HG02943 (cell line): ENCODE data around the gene NHERF2.
A peak's percentile ranks its signal among the peaks of the same experiment; 100 is the strongest.

ENCODE experiments used
- ATAC-seq: cut with Tn5 transposase; IDR thresholded peaks from one replicate; pipeline ENCODE4 v1.9.1; 2021; ENCODE audit warnings: mild to moderate bottlenecking, low read depth, moderate library complexity; ENCODE audit not compliant: unreplicated experiment

NHERF2 gene

GRCh38 chr16:2026461-2027023 lies at the start of gene NHERF2:
Gene NHERF2 (plus strand): TSS chr16:2026902. CDS start chr16:2027006, 104 bp downstream.
- no peak for ATAC-seq

- no peak for ATAC-seq
These were observed 49.5 kb upstream of the NHERF2 start for GRCh38 chr16:1976951-1977874.

- no peak for ATAC-seq
These were observed 48.8 kb upstream of the NHERF2 start for GRCh38 chr16:1977875-1978268.

GRCh38 chr16:1978476-1979120 lies 48.1 kb upstream of the NHERF2 start:
- no peak for ATAC-seq

GRCh38 chr16:1979271-1980029 lies 47.3 kb upstream of the NHERF2 start:
- ATAC-seq = no peak

- ATAC-seq = no peak
These were observed 46.5 kb upstream of the NHERF2 start for GRCh38 chr16:1980030-1980769.

- ATAC-seq = no peak
These were observed 46.0 kb upstream of the NHERF2 start for GRCh38 chr16:1980770-1981087.

- no peak for ATAC-seq
These were observed 45.3 kb upstream of the NHERF2 start, which contains the start of gene NOXO1 for GRCh38 chr16:1981398-1981836. Gene NOXO1 (minus strand): TSS chr16:1981469. CDS start chr16:1981179, 290 bp downstream.

- no peak for ATAC-seq
These were observed 44.7 kb upstream of the NHERF2 start for GRCh38 chr16:1982013-1982433.

- ATAC-seq = no peak
These were observed 43.6 kb upstream of the NHERF2 start for GRCh38 chr16:1982991-1983543.

- peak; percentile 61 for ATAC-seq
These were observed 43.0 kb upstream of the NHERF2 start, which contains the start of gene GFER for GRCh38 chr16:1983544-1984346. Gene GFER (plus strand): TSS chr16:1984193. CDS start chr16:1984219, 26 bp downstream.

GRCh38 chr16:1984347-1985225 lies 42.1 kb upstream of the NHERF2 start:
- no peak for ATAC-seq

GRCh38 chr16:1985466-1986150 lies 41.1 kb upstream of the NHERF2 start:
- no peak for ATAC-seq

- no peak for ATAC-seq
These were observed 39.5 kb upstream of the NHERF2 start for GRCh38 chr16:1987198-1987597.

GRCh38 chr16:1989209-1990100 lies 37.2 kb upstream of the NHERF2 start, which contains the start of gene SYNGR3:
Gene SYNGR3 (plus strand): TSS chr16:1989970. CDS start chr16:1990103, 133 bp downstream.
- ATAC-seq = no peak

GRCh38 chr16:1990101-1990350 lies 36.7 kb upstream of the NHERF2 start:
- ATAC-seq = no peak
